ENCODE measurements around the gene FBXL17.

Gene FBXL17

DNA sequence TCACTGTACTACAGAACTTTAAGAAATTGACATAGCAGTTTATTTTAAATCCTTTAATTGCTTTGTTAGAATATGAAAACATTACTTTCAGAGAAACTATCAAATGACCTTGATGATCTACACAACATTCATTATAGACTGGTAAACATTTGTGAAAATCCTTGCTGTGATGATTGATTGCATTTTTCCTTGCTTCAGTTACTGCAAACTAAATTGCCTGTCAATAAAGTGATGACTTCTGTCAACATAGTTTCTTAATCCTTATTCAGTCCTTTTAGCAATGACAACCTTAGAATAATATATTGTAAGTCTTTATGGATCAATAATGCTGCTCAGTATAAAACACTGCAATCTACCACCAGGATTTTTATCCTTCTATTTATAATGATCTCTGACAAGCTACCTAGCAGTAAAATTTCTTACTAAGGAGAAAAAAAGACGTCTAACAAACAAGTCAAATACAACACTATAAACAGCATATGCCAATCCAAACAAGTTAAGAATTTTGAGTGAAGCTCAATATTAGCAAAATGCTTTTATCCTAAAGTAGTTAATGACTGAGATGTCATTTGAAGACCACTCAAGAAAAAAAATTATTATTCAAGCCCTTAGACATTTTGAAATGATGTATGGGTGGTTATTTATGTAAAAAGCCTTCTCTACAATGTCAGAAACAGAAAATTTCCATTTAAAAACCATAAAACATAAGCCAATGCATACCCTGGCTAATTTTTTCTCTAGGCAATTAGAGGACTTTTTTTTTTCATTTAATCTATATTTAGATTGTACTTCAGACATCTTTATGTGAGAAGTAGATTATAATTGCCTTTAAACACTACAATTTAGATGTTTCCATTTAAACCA lies 105.5 kb downstream of the FBXL17 start:
- TF ChIP-seq, protein P1, sequence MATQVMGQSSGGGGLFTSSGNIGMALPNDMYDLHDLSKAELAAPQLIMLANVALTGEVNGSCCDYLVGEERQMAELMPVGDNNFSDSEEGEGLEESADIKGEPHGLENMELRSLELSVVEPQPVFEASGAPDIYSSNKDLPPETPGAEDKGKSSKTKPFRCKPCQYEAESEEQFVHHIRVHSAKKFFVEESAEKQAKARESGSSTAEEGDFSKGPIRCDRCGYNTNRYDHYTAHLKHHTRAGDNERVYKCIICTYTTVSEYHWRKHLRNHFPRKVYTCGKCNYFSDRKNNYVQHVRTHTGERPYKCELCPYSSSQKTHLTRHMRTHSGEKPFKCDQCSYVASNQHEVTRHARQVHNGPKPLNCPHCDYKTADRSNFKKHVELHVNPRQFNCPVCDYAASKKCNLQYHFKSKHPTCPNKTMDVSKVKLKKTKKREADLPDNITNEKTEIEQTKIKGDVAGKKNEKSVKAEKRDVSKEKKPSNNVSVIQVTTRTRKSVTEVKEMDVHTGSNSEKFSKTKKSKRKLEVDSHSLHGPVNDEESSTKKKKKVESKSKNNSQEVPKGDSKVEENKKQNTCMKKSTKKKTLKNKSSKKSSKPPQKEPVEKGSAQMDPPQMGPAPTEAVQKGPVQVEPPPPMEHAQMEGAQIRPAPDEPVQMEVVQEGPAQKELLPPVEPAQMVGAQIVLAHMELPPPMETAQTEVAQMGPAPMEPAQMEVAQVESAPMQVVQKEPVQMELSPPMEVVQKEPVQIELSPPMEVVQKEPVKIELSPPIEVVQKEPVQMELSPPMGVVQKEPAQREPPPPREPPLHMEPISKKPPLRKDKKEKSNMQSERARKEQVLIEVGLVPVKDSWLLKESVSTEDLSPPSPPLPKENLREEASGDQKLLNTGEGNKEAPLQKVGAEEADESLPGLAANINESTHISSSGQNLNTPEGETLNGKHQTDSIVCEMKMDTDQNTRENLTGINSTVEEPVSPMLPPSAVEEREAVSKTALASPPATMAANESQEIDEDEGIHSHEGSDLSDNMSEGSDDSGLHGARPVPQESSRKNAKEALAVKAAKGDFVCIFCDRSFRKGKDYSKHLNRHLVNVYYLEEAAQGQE (IDR thresholded peaks at IDR 0.05; ENCODE audit: insufficient read depth in 1 of 2, low read depth in 2 of 2, low read length in 2 of 2): no peak
- TF ChIP-seq TAF1 (IDR thresholded peaks at IDR 0.05; ENCODE audit: borderline replicate concordance, insufficient read depth, low read length): no peak
- no peak for TF ChIP-seq POLR2AphosphoS5 (IDR thresholded peaks at IDR 0.05; ENCODE audit: low read depth, low read length)
- TF ChIP-seq SIN3A (IDR thresholded peaks at IDR 0.05; ENCODE audit: borderline replicate concordance, insufficient read depth, low read length): no peak
- no peak for TF ChIP-seq FOXP2 (optimal IDR thresholded peaks at IDR 0.05; ENCODE audit: borderline replicate concordance, extremely low read depth, extremely low read length, insufficient read depth)

DNA sequence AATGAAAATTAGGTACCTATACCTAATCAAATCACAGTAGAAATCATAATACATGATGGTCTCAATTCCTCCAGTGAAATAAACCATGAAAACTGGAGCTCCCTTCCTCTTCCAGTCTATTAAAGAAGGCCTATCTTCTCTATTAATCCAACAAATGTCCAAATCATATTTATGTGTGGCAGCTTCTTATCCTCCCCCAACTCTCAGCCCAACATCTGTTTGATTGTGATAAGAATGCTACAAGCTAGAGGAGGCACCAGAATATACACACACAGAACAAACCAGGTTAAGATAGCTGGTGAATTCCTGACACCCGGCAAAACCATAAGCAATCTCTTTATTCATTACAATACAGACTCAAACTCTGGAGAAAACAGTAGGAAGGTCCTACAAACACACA lies 110.8 kb downstream of the FBXL17 start:
- no peak for TF ChIP-seq TAF1 (IDR thresholded peaks at IDR 0.05; ENCODE audit: borderline replicate concordance, insufficient read depth, low read length)
- no peak for TF ChIP-seq FOXP2 (optimal IDR thresholded peaks at IDR 0.05; ENCODE audit: borderline replicate concordance, extremely low read depth, extremely low read length, insufficient read depth)
- TF ChIP-seq, protein P1 (IDR thresholded peaks at IDR 0.05; ENCODE audit: insufficient read depth in 1 of 2, low read depth in 2 of 2, low read length in 2 of 2): no peak
- no peak for TF ChIP-seq POLR2AphosphoS5 (IDR thresholded peaks at IDR 0.05; ENCODE audit: low read depth, low read length)
- no peak for TF ChIP-seq SIN3A (IDR thresholded peaks at IDR 0.05; ENCODE audit: borderline replicate concordance, insufficient read depth, low read length)

DNA sequence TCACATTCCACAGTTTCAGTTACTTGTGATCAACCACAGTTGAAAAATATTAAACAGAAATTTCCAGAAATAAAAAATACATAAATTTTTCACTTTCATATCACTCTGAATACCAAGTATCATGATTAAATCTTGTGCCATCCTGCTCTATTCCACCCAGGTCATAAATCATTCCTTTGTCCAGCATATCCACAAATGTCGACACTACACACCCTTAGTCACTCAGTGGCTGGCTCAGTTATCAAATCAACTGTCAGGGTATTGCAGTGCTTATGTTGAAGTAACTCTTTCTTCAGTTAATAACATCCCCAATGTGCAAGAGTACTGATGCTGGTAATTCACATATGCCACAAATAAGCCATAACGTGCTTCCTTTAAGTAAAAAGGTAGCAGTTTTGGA lies 115.7 kb downstream of the FBXL17 start:
- TF ChIP-seq SIN3A (IDR thresholded peaks at IDR 0.05; ENCODE audit: borderline replicate concordance, insufficient read depth, low read length) (no peak), TAF1 (IDR thresholded peaks at IDR 0.05; ENCODE audit: borderline replicate concordance, insufficient read depth, low read length) (no peak), FOXP2 (optimal IDR thresholded peaks at IDR 0.05; ENCODE audit: borderline replicate concordance, extremely low read depth, extremely low read length, insufficient read depth) (no peak), POLR2AphosphoS5 (IDR thresholded peaks at IDR 0.05; ENCODE audit: low read depth, low read length) (no peak)
- TF ChIP-seq, protein P1 (IDR thresholded peaks at IDR 0.05; ENCODE audit: insufficient read depth in 1 of 2, low read depth in 2 of 2, low read length in 2 of 2): no peak

DNA sequence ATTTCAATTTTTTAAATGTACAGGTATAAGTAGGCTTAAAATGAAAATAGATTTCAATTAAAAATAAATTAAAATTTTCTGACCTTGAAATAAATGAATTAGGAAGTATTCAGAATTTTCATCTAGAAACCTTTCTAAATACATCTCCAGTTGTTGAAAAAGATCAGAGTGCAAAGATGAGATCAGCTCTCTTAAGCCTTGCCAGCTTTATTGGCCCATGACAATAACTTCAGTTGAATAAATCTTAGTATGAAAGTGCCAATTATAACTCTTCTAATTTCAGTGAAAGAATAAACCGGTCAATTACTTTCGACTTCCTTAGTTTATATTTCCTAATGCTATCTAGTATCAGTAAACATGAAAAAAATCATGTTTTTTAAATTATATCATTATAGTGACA lies 117.4 kb downstream of the FBXL17 start:
- TF ChIP-seq POLR2AphosphoS5 (IDR thresholded peaks at IDR 0.05; ENCODE audit: low read depth, low read length) (no peak), TAF1 (IDR thresholded peaks at IDR 0.05; ENCODE audit: borderline replicate concordance, insufficient read depth, low read length) (no peak), SIN3A (IDR thresholded peaks at IDR 0.05; ENCODE audit: borderline replicate concordance, insufficient read depth, low read length) (no peak), FOXP2 (optimal IDR thresholded peaks at IDR 0.05; ENCODE audit: borderline replicate concordance, extremely low read depth, extremely low read length, insufficient read depth) (no peak)
- TF ChIP-seq, protein P1 (IDR thresholded peaks at IDR 0.05; ENCODE audit: insufficient read depth in 1 of 2, low read depth in 2 of 2, low read length in 2 of 2): no peak
